ENCODE results near the gene MTMR4. TPM values are rescaled to one million over a fixed set of nuclear protein-coding genes. Genes with fewer than 3 reads are reported as not detected.

Gene MTMR4
- polyA plus RNA-seq, 1 experiment: 35.2 TPM

DNA sequence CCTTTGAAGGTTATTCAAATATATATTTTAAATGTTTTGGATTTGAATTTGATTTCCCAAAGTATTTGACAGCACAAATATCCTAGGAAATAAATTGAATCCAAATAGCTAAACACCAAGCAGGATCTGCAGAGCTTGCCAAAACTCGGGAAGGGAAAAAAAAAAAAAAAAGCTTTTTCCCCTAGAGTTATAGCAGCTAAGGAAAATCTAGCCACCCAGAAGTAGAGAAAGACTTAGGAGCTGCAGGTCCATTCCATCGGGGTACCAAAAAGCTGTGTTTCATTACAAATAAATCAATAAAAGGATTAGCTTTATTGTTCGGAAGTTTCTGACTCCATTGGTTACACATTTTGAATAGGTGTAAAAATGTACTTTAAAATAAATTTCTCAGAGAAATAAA lies 45.5 kb downstream of the MTMR4 start:
- POLR2A ChIA-PET: no interaction called here
- TF ChIP-seq, protein P1, sequence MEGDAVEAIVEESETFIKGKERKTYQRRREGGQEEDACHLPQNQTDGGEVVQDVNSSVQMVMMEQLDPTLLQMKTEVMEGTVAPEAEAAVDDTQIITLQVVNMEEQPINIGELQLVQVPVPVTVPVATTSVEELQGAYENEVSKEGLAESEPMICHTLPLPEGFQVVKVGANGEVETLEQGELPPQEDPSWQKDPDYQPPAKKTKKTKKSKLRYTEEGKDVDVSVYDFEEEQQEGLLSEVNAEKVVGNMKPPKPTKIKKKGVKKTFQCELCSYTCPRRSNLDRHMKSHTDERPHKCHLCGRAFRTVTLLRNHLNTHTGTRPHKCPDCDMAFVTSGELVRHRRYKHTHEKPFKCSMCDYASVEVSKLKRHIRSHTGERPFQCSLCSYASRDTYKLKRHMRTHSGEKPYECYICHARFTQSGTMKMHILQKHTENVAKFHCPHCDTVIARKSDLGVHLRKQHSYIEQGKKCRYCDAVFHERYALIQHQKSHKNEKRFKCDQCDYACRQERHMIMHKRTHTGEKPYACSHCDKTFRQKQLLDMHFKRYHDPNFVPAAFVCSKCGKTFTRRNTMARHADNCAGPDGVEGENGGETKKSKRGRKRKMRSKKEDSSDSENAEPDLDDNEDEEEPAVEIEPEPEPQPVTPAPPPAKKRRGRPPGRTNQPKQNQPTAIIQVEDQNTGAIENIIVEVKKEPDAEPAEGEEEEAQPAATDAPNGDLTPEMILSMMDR (IDR thresholded peaks at IDR 0.05; ENCODE audit: insufficient read depth, low read depth, low read length): no peak
- Histone ChIP-seq H3K36me3 (ENCODE audit: control insufficient read depth, insufficient read depth, low read length) (no peaks in the 10 kb centered on the region), H3K27me3 (ENCODE audit: control insufficient read depth, insufficient read depth, low read length) (no peaks in the 10 kb centered on the region), H3K4me3 (ENCODE audit: low read depth, low read length) (no peak overlapping the region)
- DNase-seq (ENCODE audit: low read depth): no peak
- CTCF ChIA-PET: interaction anchor here (0.6 kb wide), 1 partner anchor 39 kb away, joined by 3 read pairs; no protein-coding TSS in a partner anchor

DNA sequence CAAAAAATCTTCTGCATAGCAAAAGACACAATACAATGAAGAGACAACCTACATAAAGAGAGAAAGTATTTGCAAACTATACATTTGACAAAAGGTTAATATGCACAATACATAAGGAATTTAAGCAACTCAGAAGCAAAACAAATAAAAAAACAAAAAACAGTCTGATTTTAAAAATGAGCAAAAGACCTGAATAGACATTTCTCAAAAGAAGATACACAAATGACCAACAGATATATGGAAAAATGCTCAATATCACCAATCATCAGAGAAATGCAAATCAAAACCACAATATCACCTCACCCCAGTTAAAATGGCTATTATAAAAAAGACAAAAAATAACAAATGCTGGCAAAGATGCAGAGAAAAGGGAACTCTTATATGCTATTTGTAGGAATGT lies 58.9 kb downstream of the MTMR4 start:
- DNase-seq (ENCODE audit: low read depth): no peak
- ChIA-PET CTCF (interaction anchor here (1.0 to 1.4 kb wide), 2 partner anchors 8 to 136 kb away, joined by 3 read pairs; no protein-coding TSS in a partner anchor), POLR2A (no interaction called here)
- no peak overlapping the region for H3K4me3 ChIP-seq (ENCODE audit: low read depth, low read length)
- no peaks in the 10 kb centered on the region for H3K27me3 ChIP-seq (ENCODE audit: control insufficient read depth, insufficient read depth, low read length)
- TF ChIP-seq, protein P1 (IDR thresholded peaks at IDR 0.05; ENCODE audit: insufficient read depth, low read depth, low read length): no peak
- no peaks in the 10 kb centered on the region for H3K36me3 ChIP-seq (ENCODE audit: control insufficient read depth, insufficient read depth, low read length)

DNA sequence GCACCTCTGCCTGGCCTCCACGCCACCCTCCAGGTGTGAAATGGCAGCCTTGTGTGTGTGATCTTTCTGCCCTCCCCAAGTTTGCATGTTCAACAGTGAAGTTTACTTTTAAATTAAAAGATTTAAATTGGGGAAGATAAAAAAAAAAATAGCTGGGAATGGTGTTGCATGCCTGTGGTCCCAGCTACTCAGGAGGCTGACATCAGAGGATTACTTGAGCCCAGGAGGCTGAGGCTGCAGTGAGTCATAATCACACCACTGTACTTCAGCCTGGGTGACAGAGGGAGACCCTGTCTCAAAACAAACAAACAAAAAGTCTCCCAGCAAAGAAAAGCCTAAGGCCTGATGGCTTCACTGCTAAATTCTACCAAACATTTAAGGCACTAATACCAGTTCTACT lies 61.7 kb downstream of the MTMR4 start:
- Histone ChIP-seq H3K4me3 (ENCODE audit: low read depth, low read length) (no peak overlapping the region), H3K36me3 (ENCODE audit: control insufficient read depth, insufficient read depth, low read length) (no peaks in the 10 kb centered on the region), H3K27me3 (ENCODE audit: control insufficient read depth, insufficient read depth, low read length) (no peaks in the 10 kb centered on the region)
- DNase-seq (ENCODE audit: low read depth): no peak
- ChIA-PET POLR2A (no interaction called here), CTCF (no interaction called here)
- TF ChIP-seq, protein P1 (IDR thresholded peaks at IDR 0.05; ENCODE audit: insufficient read depth, low read depth, low read length): no peak

DNA sequence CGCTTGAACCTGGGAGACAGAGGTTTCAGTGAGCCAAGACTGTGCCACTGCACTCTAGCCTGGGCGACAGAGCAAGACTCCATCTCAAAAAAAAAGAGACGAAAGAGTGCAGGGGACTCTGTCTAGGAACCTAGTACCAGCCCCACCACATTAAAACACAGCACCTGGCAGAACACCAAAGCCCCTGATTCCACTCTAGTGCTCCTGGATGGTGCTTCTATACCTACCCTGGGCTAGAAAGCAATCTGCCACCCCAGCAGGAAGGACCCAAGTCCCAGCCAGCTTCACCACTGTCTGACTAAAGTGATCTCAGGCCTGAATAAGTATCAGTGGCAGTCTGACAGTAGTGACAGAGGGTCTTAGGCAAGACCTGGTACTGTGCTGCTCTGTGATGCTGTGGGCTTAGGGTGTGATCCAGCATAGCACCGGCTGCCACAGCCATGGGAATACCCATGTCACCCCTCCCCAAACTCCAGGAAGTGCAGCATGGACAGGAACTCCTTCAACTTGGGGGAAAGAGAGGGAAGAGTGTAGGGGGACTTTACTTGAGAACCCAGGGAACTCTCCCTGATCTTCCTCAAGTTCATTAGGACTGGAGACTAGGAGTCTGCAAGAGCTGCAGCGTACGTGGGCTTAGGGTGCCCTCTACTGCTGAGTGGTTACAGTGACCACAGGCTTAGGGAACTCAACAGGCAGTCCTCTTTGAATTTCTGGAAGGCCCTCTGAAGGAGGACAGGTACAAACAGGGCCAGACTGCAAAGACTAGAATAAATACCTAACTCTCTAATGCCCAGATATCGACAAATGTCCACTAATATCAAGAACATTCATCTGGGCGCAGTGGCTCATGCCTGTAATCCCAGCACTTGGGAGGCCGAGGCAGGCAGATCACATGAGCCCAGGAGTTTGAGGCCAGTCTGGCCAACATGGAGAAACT lies 67.1 kb downstream of the MTMR4 start:
- peak; percentile 17 for DNase-seq (ENCODE audit: low read depth)
- TF ChIP-seq, protein P1 (IDR thresholded peaks at IDR 0.05; ENCODE audit: insufficient read depth, low read depth, low read length): peak; percentile 82

DNA sequence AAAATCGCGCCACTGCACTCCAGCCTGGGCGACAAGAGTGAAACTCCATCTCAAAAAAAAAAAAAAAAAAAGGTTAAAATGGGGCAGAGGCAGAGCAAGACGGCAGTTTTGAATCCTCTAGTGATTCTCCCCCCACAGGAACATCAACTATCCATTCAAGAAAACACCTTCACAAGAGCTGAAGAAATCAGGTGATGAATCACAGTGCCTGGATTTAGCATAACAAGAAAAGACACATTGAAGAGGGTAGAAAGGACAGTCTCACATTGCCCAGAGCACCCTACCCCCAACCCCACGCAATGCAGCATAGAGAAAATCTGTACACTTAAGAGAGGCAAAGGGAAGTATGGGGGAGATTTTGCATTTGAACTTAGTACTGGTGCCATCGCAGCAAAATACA lies 68.4 kb downstream of the MTMR4 start:
- ChIA-PET CTCF (interaction anchor here (1.2 to 4.4 kb wide), 4 partner anchors 124 to 246 kb away, joined by 4 to 55 read pairs (median 14); no protein-coding TSS in a partner anchor), POLR2A (no interaction called here)
- Histone ChIP-seq H3K27me3 (ENCODE audit: control insufficient read depth, insufficient read depth, low read length) (peaks cover 2% of the 10 kb centered on the region; the same call in 1 of the 2 replicates), H3K4me3 (ENCODE audit: low read depth, low read length) (no peak overlapping the region), H3K36me3 (ENCODE audit: control insufficient read depth, insufficient read depth, low read length) (no peaks in the 10 kb centered on the region)
- DNase-seq (ENCODE audit: low read depth): no peak
- TF ChIP-seq, protein P1 (IDR thresholded peaks at IDR 0.05; ENCODE audit: insufficient read depth, low read depth, low read length): no peak

More for the DNA sequence above, 67.1 kb downstream of the MTMR4 start:
- CTCF ChIA-PET: interaction anchor here (0.5 to 4.4 kb wide), 14 partner anchors 11 to 603 kb away, joined by 3 to 55 read pairs (median 4); no protein-coding TSS in a partner anchor
- Histone ChIP-seq H3K36me3 (ENCODE audit: control insufficient read depth, insufficient read depth, low read length) (no peaks in the 10 kb centered on the region), H3K4me3 (ENCODE audit: low read depth, low read length) (no peak overlapping the region), H3K27me3 (ENCODE audit: control insufficient read depth, insufficient read depth, low read length) (no peaks in the 10 kb centered on the region)
- POLR2A ChIA-PET: no interaction called here

Data from BJ (cell line).